LHCN-M2 (cell line): ENCODE data around the gene CAGE1. TPM values are rescaled to one million over a fixed set of nuclear protein-coding genes. Genes with fewer than 3 reads are reported as not detected.

Experiments
- DNase-seq: peaks from one replicate; pipeline ENCODE4 v3.0.0-alpha.2; 2012; ENCODE audit warnings: low read depth
- total RNA-seq: library from RNA; depleted of rRNA; stranded (reverse); fragments of >200 nt; gene quantifications from 2 replicates; pipeline ENCODE4 v1.2.3, GENCODE V29; 2014; rRNA removed

CAGE1 gene
- total RNA-seq, 1 experiment from 2014 or later = not detected

- DNase-seq = peak; percentile 40
These were observed 77.5 kb downstream of the CAGE1 start for GRCh38 chr6:7311917-7312615.

GRCh38 chr6:7311176-7311575 is 78.4 kb downstream of the CAGE1 start:
- DNase-seq = peak; percentile 1

GRCh38 chr6:7309050-7309449 is 80.5 kb downstream of the CAGE1 start:
- no peak for DNase-seq

- no peak for DNase-seq
These were observed 82.0 kb downstream of the CAGE1 start for GRCh38 chr6:7307533-7307932.

GRCh38 chr6:7304821-7305220 is 84.7 kb downstream of the CAGE1 start:
- DNase-seq = no peak

- no peak for DNase-seq
These were observed 87.8 kb downstream of the CAGE1 start for GRCh38 chr6:7301702-7302101.

GRCh38 chr6:7300926-7301325 is 88.6 kb downstream of the CAGE1 start:
- DNase-seq = no peak

GRCh38 chr6:7298113-7298512 is 91.4 kb downstream of the CAGE1 start:
- DNase-seq = no peak

GRCh38 chr6:7296602-7297001 is 92.9 kb downstream of the CAGE1 start:
- no peak for DNase-seq

GRCh38 chr6:7295916-7296315 is 93.6 kb downstream of the CAGE1 start:
- no peak for DNase-seq

- no peak for DNase-seq
These were observed 96.8 kb downstream of the CAGE1 start for GRCh38 chr6:7292596-7293255.

GRCh38 chr6:7290079-7290478 is 99.5 kb downstream of the CAGE1 start:
- DNase-seq = no peak

- DNase-seq = no peak
These were observed 104.1 kb downstream of the CAGE1 start for GRCh38 chr6:7285416-7285815.

GRCh38 chr6:7283676-7284075 is 105.9 kb downstream of the CAGE1 start:
- DNase-seq = no peak

GRCh38 chr6:7282097-7282906 is 107.2 kb downstream of the CAGE1 start:
- no peak for DNase-seq

Other genes starting within 250 kb of the CAGE1 start
- 109 and 128 TPM in 2 replicates for gene SSR1, start 76.5 kb downstream of the CAGE1 start, total RNA-seq
- gene RIOK1, start 66 bp upstream of the CAGE1 start, total RNA-seq = 17.5 and 19.1 TPM in 2 replicates
- 4.5 and 5.5 TPM in 2 replicates for gene DSP, start 151.9 kb upstream of the CAGE1 start, total RNA-seq
- gene SNRNP48, start 200.5 kb upstream of the CAGE1 start, total RNA-seq = 13.0 and 15.7 TPM in 2 replicates